ENCODE measurements around the gene OR4C12. TPM values are rescaled to one million over a fixed set of nuclear protein-coding genes. Genes with fewer than 3 reads are reported as not detected.
"Not testable (repeated sequence)": the region's sequence is repeated elsewhere in the genome, so short reads cannot be mapped to it uniquely, and the experiment has no call there.

The OR4C12 gene
- total RNA-seq = not detected

DNA sequence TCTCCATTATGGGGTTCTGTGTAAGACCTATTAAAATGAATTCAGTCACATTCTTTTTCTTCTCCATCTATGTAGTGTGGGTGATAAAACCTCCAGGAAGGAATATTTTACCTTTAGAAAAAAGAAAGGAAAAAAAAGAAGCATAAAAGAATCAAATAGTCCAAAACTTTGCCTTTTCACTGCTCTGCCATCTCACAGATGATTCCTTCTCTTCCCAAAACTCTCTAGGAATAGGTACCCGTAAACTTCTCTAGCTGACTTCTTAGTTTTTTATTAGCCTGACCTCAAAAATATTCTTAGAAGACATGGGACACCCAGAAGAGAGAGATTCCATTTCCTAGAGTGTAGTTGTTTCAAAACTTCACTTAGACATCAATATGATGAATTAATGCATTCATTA is at the start of gene OR4C12:
TSS of gene OR4C12 (minus strand) at position 101 of the 400 bp plus-strand sequence. CDS start at position 67, 34 bp downstream.
- intact Hi-C loops (cut with DNase I; ENCODE audit: low total_unique reads); H3K4me3 ChIP-seq (ENCODE audit: low read depth, poor library complexity, severe bottlenecking); DNase-seq (ENCODE audit: low spot score in 2 of 2): not testable (repeated sequence)
- 49 to 54% methylated on average over 1 of the region's 1 CpG for WGBS, 2 donors

DNA sequence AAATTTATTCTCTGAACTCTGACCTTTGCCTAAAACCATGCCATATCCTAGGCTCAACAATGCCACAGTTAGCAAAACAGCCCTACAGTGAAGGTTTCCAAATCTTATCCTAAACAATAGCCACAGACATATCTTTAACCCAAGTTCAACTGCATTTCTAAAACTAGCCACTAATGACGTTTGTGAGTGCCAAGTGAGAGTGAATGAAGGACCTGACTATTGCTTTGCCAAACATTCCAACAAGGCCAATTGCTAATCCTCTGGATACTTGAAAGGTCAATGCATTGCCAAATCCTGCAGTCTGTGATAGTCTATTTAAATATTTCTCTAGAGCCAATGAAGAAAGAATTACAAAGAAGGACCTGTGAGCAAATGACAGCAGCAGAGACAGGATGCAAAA is 47.9 kb upstream of the OR4C12 start:
- no peak for DNase-seq (ENCODE audit: low spot score in 2 of 2)
- WGBS, 2 donors = 52 to 63% methylated on average over 1 of the region's 1 CpG
- no peak for TF ChIP-seq POLR2A (IDR thresholded peaks at IDR 0.05)
- TF ChIP-seq, protein P1, sequence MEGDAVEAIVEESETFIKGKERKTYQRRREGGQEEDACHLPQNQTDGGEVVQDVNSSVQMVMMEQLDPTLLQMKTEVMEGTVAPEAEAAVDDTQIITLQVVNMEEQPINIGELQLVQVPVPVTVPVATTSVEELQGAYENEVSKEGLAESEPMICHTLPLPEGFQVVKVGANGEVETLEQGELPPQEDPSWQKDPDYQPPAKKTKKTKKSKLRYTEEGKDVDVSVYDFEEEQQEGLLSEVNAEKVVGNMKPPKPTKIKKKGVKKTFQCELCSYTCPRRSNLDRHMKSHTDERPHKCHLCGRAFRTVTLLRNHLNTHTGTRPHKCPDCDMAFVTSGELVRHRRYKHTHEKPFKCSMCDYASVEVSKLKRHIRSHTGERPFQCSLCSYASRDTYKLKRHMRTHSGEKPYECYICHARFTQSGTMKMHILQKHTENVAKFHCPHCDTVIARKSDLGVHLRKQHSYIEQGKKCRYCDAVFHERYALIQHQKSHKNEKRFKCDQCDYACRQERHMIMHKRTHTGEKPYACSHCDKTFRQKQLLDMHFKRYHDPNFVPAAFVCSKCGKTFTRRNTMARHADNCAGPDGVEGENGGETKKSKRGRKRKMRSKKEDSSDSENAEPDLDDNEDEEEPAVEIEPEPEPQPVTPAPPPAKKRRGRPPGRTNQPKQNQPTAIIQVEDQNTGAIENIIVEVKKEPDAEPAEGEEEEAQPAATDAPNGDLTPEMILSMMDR (IDR thresholded peaks at IDR 0.05) = no peak
- intact Hi-C loops (cut with DNase I; ENCODE audit: low total_unique reads) = no loop called here
- no peak overlapping the region for H3K4me3 ChIP-seq (ENCODE audit: low read depth, poor library complexity, severe bottlenecking)

DNA sequence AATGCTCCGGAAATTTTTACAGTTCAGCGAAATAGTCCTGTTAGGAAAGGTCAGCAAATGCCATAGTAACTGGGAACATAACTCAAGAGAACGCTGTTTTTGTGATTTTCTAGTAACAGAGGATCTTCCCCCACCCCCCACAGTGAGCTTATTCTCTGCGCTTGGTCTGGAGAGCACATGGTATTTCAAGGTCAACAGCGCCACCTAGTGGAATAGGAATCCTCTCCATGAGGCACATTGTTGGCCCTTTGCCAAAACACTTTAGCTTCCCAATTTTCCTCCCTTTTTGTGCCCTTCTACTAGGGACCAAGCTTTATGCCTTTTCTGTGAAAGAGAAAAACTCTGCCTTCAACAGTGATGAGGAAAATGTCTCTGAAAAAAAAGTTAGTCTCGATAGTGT is 13.2 kb upstream of the OR4C12 start:
- intact Hi-C loops (cut with DNase I; ENCODE audit: low total_unique reads) = no loop called here
- WGBS, 2 donors = 44 to 54% methylated on average over 6 of the region's 6 CpGs
- no peak overlapping the region for H3K4me3 ChIP-seq (ENCODE audit: low read depth, poor library complexity, severe bottlenecking)
- DNase-seq (ENCODE audit: low spot score in 2 of 2) = no peak
- no peak for TF ChIP-seq POLR2A (IDR thresholded peaks at IDR 0.05)
- TF ChIP-seq, protein P1 (IDR thresholded peaks at IDR 0.05) = no peak

DNA sequence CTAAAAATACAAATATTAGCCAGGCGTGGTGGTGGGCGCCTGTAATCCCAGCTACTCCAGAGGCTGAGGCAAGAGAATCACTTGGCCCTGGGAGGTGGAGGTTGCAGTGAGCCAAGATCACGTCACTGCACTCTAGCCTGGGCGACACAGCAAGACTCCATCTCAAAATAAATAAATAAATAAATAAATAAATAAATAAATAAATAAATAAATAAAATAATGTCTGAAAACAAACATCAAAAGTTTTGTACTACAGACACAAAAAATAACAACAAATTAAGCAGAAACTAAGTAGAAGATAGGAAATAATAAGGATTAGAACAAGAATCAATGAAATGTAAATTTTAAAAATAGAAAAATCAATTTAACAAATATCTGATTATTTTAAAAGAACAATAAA is 8.9 kb downstream of the OR4C12 start:
- H3K4me3 ChIP-seq (ENCODE audit: low read depth, poor library complexity, severe bottlenecking); intact Hi-C loops (cut with DNase I; ENCODE audit: low total_unique reads); DNase-seq (ENCODE audit: low spot score in 2 of 2): not testable (repeated sequence)
- WGBS, 2 donors = 89 to 92% methylated on average over 4 of the region's 4 CpGs

DNA sequence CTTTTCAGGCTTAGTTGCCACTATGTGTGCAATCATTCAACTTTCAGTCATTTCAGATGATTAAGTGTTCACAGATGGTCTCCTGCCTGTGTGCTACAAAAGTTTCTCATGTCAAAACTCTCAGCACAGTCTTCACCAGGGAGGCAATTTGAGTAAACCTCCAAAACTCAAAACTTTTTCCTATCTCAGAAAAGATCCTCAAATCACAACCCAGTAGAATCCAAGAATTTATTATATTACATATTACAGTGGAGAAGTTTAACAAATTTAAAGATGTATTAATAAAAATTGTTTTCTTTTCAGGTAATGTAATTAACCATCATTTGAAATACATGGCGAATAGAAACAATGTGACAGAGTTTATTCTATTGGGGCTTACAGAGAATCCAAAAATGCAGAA is 30.2 kb downstream of the OR4C12 start, which contains the start of gene OR4C13:
TSS of gene OR4C13 (plus strand) at position 301 of the 400 bp plus-strand sequence. CDS start at position 333, 32 bp downstream.
- WGBS, 2 donors = 36 to 88% methylated on average over 1 of the region's 1 CpG
- DNase-seq (ENCODE audit: low spot score in 2 of 2) = no peak
- intact Hi-C loops (cut with DNase I; ENCODE audit: low total_unique reads) = no loop called here
- TF ChIP-seq, protein P1 (IDR thresholded peaks at IDR 0.05) = no peak
- TF ChIP-seq POLR2A (IDR thresholded peaks at IDR 0.05) = no peak
- H3K4me3 ChIP-seq (ENCODE audit: low read depth, poor library complexity, severe bottlenecking) = no peak within 1 kb of the TSS

DNA sequence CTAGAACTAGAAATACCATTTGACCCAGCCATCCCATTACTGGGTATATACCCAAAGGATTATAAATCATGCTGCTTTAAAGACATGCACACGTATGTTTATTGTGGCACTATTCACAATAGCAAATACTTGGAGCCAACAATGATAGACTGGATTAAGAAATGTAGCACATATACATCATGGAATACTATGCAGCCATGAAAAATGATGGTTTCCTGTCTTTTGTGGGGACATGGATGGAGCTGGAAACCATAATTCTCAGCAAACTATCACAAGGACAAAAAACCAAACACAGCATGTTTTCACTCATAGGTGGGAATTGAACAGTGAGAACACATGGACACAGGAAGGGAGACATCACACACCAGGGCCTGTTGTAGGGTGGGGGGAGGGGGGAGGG is 33.6 kb downstream of the OR4C12 start:
- H3K4me3 ChIP-seq (ENCODE audit: low read depth, poor library complexity, severe bottlenecking); intact Hi-C loops (cut with DNase I; ENCODE audit: low total_unique reads); DNase-seq (ENCODE audit: low spot score in 2 of 2): not testable (repeated sequence)
- 48 to 75% methylated on average over 1 of the region's 1 CpG for WGBS, 2 donors

Other genes with a start within 250 kb of the OR4C12 start
- not detected for gene OR4C13, start 30.1 kb downstream of the OR4C12 start, total RNA-seq
- gene OR4C45, start 50.3 kb upstream of the OR4C12 start, total RNA-seq = not detected